ENCODE results near the gene LCP1. TPM values are rescaled to one million over a fixed set of nuclear protein-coding genes. Genes with fewer than 3 reads are reported as not detected.

Gene LCP1
- total and polyA plus RNA-seq, 9 of the 15 experiments (the other 6 are each of a cell fraction or from before 2014, with no cell fraction given): 83.0 to 255 (median 163) TPM

- TF ChIP-seq ZNF165 (CRISPR knock-in tag; IDR thresholded peaks at IDR 0.05; ENCODE audit: borderline replicate concordance) (no peak), NCOR1 (IDR thresholded peaks at IDR 0.05) (no peak), CEBPB (tag; IDR thresholded peaks at IDR 0.05) (peak; percentile 46; the same call in 1 of the 2 replicates), KDM1A (IDR thresholded peaks at IDR 0.05) (no peak), U2AF1 (optimal IDR thresholded peaks at IDR 0.05; ENCODE audit: low read depth, low read length) (no peak), SRSF7 (optimal IDR thresholded peaks at IDR 0.05; ENCODE audit: low read depth, low read length) (no peak), ZNF217 (CRISPR knock-in tag; IDR thresholded peaks at IDR 0.05) (no peak)
Measured at GRCh38 chr13:46170687-46171086, 11.3 kb downstream of the LCP1 start (continued).

DNA sequence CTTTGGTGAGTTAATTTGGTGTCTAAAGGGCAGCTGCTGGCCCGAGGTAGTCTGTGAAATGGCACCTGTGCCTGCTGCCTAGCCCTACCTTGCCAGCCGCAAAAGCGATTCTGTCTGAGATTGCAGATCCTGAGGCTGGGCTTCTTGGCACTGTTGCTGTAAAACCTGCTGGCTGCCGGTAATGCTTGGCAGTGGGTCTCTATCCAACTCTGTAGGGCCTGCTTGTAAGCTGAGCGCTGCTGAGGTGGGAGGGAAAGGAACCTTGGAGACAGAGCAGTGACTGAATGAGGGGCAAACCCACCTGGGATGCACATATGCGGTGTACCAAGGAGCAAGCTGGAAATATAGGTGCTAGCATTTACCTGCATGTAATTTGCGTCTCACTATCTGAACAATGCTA is 11.7 kb downstream of the LCP1 start:
- H3K36me3 ChIP-seq (ENCODE audit: control insufficient read depth, insufficient read depth, low read length): peaks cover 63% of the 10 kb centered on the region; the same call in 2 of the 3 replicates
- intact Hi-C loops (cut with micrococcal nuclease) (no loop called here), in situ Hi-C loops (cut with MboI) (no loop called here)
- H3K27me3 ChIP-seq (ENCODE audit: control insufficient read depth in 2 of 2, insufficient read depth in 2 of 2, low read length in 2 of 2): no peaks in the 10 kb centered on the region
- FAIRE-seq (no peak), DNase-seq (ENCODE audit: extremely low read depth in 1 of 4, low spot score in 3 of 4) (no peak), ATAC-seq (no peak)
- WGBS (ENCODE audit: insufficient coverage, low coverage, missing lambda C conversion rate): 97% methylated on average over 7 of the region's 7 CpGs
- POLR2A ChIA-PET: interaction anchor here (0.8 to 2.3 kb wide), 3 partner anchors 9 to 12 kb away, joined by 4 to 8 read pairs (median 5); partner anchors contain the start of gene LCP1
- no peak overlapping the region for H3K27ac ChIP-seq (ENCODE audit: extremely low read depth, low read depth, low read length)
- no peak overlapping the region for H3K4me3 ChIP-seq
- H3K4me2 ChIP-seq (ENCODE audit: insufficient read depth, low read length): no peak overlapping the region
- peaks cover 3 to 22% of the 10 kb centered on the region in 2 experiments; a peak in 4 of 5 replicates for H3K4me1 ChIP-seq (replicated peaks in 1 of 2; ENCODE audit: control insufficient read depth in 2 of 2, insufficient read depth in 2 of 2, low read length in 2 of 2)
- CTCF ChIA-PET (ENCODE audit: low intra/inter-chr PET ratio): no interaction called here
- no peak overlapping the region for H3K9ac ChIP-seq (ENCODE audit: insufficient read depth in 1 of 2, low read depth in 2 of 2, low read length in 2 of 2)
- H4K20me1 ChIP-seq (replicated peaks; ENCODE audit: control insufficient read depth, insufficient read depth, low read length): peaks cover 8% of the 10 kb centered on the region; the same call in 1 of the 2 replicates
- H2AFZ ChIP-seq (ENCODE audit: low read depth, low read length): no peak overlapping the region
- no TSS peak for BruUV-seq (replicated peaks)
- no peaks in the 10 kb centered on the region for H3K9me1 ChIP-seq (ENCODE audit: control insufficient read depth, insufficient read depth, low read length)
- H3K9me3 ChIP-seq (replicated peaks; ENCODE audit: control insufficient read depth, insufficient read depth, low read depth, low read length): no peaks in the 10 kb centered on the region
- H3K79me2 ChIP-seq (ENCODE audit: control insufficient read depth, insufficient read depth, low read length): peaks cover 98% of the 10 kb centered on the region
- TF ChIP-seq ZFP30 (CRISPR knock-in tag; IDR thresholded peaks at IDR 0.05; ENCODE audit: borderline replicate concordance) (no peak), ZNF174 (CRISPR knock-in tag; IDR thresholded peaks at IDR 0.05) (no peak), MLX (CRISPR knock-in tag; conservative IDR thresholded peaks at IDR 0.05) (no peak), TCFL5 (CRISPR knock-in tag; conservative IDR thresholded peaks at IDR 0.05) (no peak), ZNF311 (CRISPR knock-in tag; IDR thresholded peaks at IDR 0.05) (no peak), HMG20B (CRISPR knock-in tag; IDR thresholded peaks at IDR 0.05) (no peak), ETV6 (IDR thresholded peaks at IDR 0.05; ENCODE audit: borderline replicate concordance in 1 of 2, low read depth in 2 of 2, low read length in 1 of 2) (no peak), ETV6 (CRISPR knock-in tag; IDR thresholded peaks at IDR 0.05; ENCODE audit: borderline replicate concordance) (no peak), CBFA2T2 (conservative IDR thresholded peaks at IDR 0.05) (no peak), SIX5 (IDR thresholded peaks at IDR 0.05; ENCODE audit: borderline replicate concordance in 1 of 2, insufficient read depth in 1 of 2, low read depth in 1 of 2, low read length in 2 of 2) (no peak), HMBOX1 (IDR thresholded peaks at IDR 0.05) (no peak)

Measured in K562 (cell line).